Left lung (tissue), 10 donors: ENCODE measurements around the gene SLC22A12. TPM values are rescaled to one million over a fixed set of nuclear protein-coding genes. Genes with fewer than 3 reads are reported as not detected.
"Not testable (repeated sequence)": the region's sequence is repeated elsewhere in the genome, so short reads cannot be mapped to it uniquely, and the experiment has no call there.

Experiments
- ATAC-seq: fragments of 200-7000 bp; cut with Tn5 transposase; one replicate; pipeline ENCODE4 v1.9.1; 2020; ENCODE audit warnings: moderate library complexity
- DNase-seq, 4 donors: peaks; one replicate each; pipeline ENCODE4 v3.0.0-alpha.2; 2013 to 2020
- H3K27ac ChIP-seq, 2 donors: fragments of 200-600 bp; sonication (generic) in 1 of 2; one replicate each; pipeline versions ENCODE4 v1.5.0 to v1.8.0; 2020 to 2021
- H3K27me3 ChIP-seq, 2 donors: fragments of 200-600 bp; sonication (generic) in 1 of 2; one replicate each; pipeline versions ENCODE4 v1.5.0 to v1.8.0; 2020 to 2021
- H3K36me3 ChIP-seq, 2 donors: fragments of 200-600 bp; sonication (generic) in 1 of 2; one replicate each; pipeline versions ENCODE4 v1.5.0 to v1.8.0; 2020 to 2021
- H3K4me1 ChIP-seq, 2 donors: fragments of 200-600 bp; one replicate each; pipeline ENCODE4 v1.8.0; 2021
- H3K4me3 ChIP-seq, 2 donors: fragments of 200-600 bp; sonication (generic) in 1 of 2; one replicate each; pipeline versions ENCODE4 v1.5.0 to v1.8.0; 2020 to 2021; ENCODE audit warnings: mild to moderate bottlenecking in 1 of 2
- H3K9me3 ChIP-seq, 2 donors: fragments of 200-600 bp; sonication (generic) in 1 of 2; one replicate each; pipeline versions ENCODE4 v1.5.0 to v1.8.0; 2020 to 2021
- CTCF ChIP-seq, 2 donors: fragments of 200-600 bp; sonication (generic) in 1 of 2; IDR thresholded peaks; one replicate each; pipeline versions ENCODE4 v1.5.0 to v1.8.0; 2021; ENCODE audit warnings: antibody characterized with exemption in 2 of 2
- intact Hi-C, 2 donors: fragments of 100-400 bp; cut with DNase I; formaldehyde crosslinking; loops; one replicate each; pipeline versions ENCODE4 v1.11.2 to v1.14.2; 2022
- polyA plus RNA-seq, 6 donors: library from polyadenylated mRNA; unstranded; fragments of 120-200 nt; gene quantifications; one replicate each; pipeline ENCODE4 v1.2.1, GENCODE V29; 2013; ENCODE audit not compliant: insufficient read length in 6 of 6
- total RNA-seq, 2 donors: library from RNA; stranded (reverse); fragmentation: NEBNext Ultra II Directional; extraction: Animal tissue kit (Norgen Biotek cat#: 25700); gene quantifications; one replicate each; pipeline ENCODE4 v1.2.1, GENCODE V29; 2021
- donor health status: DM: no; HTN: yes; CAD: no.
- donor health status: DM: no; HTN: no; CAD: no.

Gene SLC22A12
- total and polyA plus RNA-seq, 8 donors = not detected

GRCh38 chr11:64592656-64593055 lies 1.6 kb downstream of the SLC22A12 start:
- Histone ChIP-seq H3K4me1 (no peaks in the 10 kb centered on the region), H3K9me3 (peaks cover 0 to 17% of the 10 kb centered on the region in 2 donors), H3K36me3 (no peaks in the 10 kb centered on the region), H3K27ac (no peak overlapping the region), H3K27me3 (peaks cover 0 to 9% of the 10 kb centered on the region in 2 donors), H3K4me3 (no peak overlapping the region)
- ATAC-seq (no peak), DNase-seq (peak in 1 of 4 donors; percentile 55)
- intact Hi-C loops = no loop called here
- TF ChIP-seq CTCF (IDR thresholded peaks at IDR 0.05) = no peak

GRCh38 chr11:64593156-64594105 lies 2.4 kb downstream of the SLC22A12 start:
- Histone ChIP-seq H3K9me3 (peaks cover 0 to 9% of the 10 kb centered on the region in 2 donors), H3K4me1 (no peaks in the 10 kb centered on the region), H3K27ac (no peak overlapping the region), H3K27me3 (peaks cover 0 to 9% of the 10 kb centered on the region in 2 donors), H3K36me3 (no peaks in the 10 kb centered on the region), H3K4me3 (no peak overlapping the region)
- ATAC-seq (no peak), DNase-seq (peak in 1 of 4 donors; percentile 68)
- intact Hi-C loops = no loop called here
- TF ChIP-seq CTCF (IDR thresholded peaks at IDR 0.05) = no peak

- Histone ChIP-seq H3K9me3 (peaks cover 0 to under 1% of the 10 kb centered on the region in 2 donors), H3K4me1 (no peaks in the 10 kb centered on the region), H3K36me3 (no peaks in the 10 kb centered on the region), H3K27ac (no peak overlapping the region), H3K4me3 (no peak overlapping the region), H3K27me3 (peaks cover 0 to 14% of the 10 kb centered on the region in 2 donors)
- no peak for DNase-seq
- no peak for TF ChIP-seq CTCF (IDR thresholded peaks at IDR 0.05)
- ATAC-seq = no peak
- intact Hi-C loops = no loop called here
These were observed 3.3 kb downstream of the SLC22A12 start for GRCh38 chr11:64594159-64594939.

- H3K27ac ChIP-seq, H3K4me3 ChIP-seq, H3K4me1 ChIP-seq, H3K36me3 ChIP-seq, ATAC-seq, intact Hi-C loops, H3K9me3 ChIP-seq, DNase-seq: not testable (repeated sequence)
- peaks cover 0 to 14% of the 10 kb centered on the region in 2 donors for H3K27me3 ChIP-seq
These were observed 4.9 kb downstream of the SLC22A12 start for GRCh38 chr11:64595922-64596321.

GRCh38 chr11:64597671-64598101 lies 6.7 kb downstream of the SLC22A12 start:
- intact Hi-C loops = no loop called here
- Histone ChIP-seq H3K4me1 (no peaks in the 10 kb centered on the region), H3K27me3 (peaks cover 0 to 14% of the 10 kb centered on the region in 2 donors), H3K36me3 (no peaks in the 10 kb centered on the region), H3K4me3 (no peak overlapping the region), H3K27ac (no peak overlapping the region), H3K9me3 (no peaks in the 10 kb centered on the region)
- DNase-seq (peak in 1 of 4 donors; percentile 55), ATAC-seq (no peak)
- TF ChIP-seq CTCF (IDR thresholded peaks at IDR 0.05) = no peak
